Omental fat pad (tissue), 4 donors: Measurements from ENCODE around the gene STON2. TPM values are rescaled to one million over a fixed set of nuclear protein-coding genes. Genes with fewer than 3 reads are reported as not detected.

Source experiments
- ATAC-seq: fragments of 150-250 bp; one replicate; pipeline ENCODE4 v1.9.1; 2016; ENCODE audit warnings: mild to moderate bottlenecking, moderate library complexity; ENCODE audit not compliant: low FRiP score
- DNase-seq: peaks from one replicate; pipeline ENCODE4 v3.0.0-alpha.2; 2019; ENCODE audit warnings: low spot score
- CTCF ChIP-seq, 3 donors: fragments of 450-650 bp; IDR thresholded peaks; one replicate each; pipeline ENCODE4 v1.5.1; 2016 to 2017; ENCODE audit warnings: antibody characterized with exemption in 3 of 3, mild to moderate bottlenecking in 3 of 3, moderate library complexity in 2 of 3
- total RNA-seq, 4 donors: library from RNA; depleted of rRNA; stranded (reverse); fragments of >200 nt; gene quantifications; one replicate each; pipeline ENCODE4 v1.1.0, GENCODE V29; 2016

Gene STON2
- total RNA-seq, 4 donors from 2014 or later, result 8.0 to 31.4 (median 18.6) TPM

DNA sequence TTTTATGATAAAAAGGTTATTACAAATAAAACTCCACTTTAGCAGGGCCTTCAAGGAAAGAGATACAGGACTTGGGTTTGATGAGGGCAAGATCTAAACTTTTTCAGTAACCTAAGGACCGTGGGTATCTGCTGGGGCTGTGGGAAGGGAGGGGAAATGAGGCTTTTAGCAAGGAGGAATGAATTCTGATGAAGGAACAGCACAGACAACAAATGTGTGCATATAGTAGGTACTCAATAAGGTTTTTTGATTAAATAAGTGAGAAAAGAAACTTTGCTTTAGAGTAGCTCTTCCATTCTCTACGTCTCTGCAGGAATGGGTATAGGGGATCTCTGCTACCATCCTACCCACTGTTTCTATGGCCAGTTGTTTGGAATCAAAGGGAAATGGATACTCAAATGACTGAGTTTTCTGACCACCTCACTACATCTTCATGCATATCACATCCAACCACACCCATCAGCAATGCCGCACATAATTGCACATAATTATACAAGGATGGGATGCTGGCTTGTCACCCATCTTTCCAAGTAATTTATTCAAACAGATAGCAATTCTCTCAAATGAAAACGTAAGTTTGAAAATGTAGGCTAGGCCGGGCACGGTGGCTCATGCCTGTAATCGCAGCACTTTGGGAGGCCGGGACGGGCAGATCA, 119.9 kb downstream of the STON2 start:
- TF ChIP-seq CTCF (IDR thresholded peaks at IDR 0.05), result no peak
- no peak for ATAC-seq
- no peak for DNase-seq

GRCh38 chr14:81277096-81277495, 123.0 kb downstream of the STON2 start:
- DNase-seq (no peak), ATAC-seq (no peak)
- TF ChIP-seq CTCF (IDR thresholded peaks at IDR 0.05), result no peak

DNA sequence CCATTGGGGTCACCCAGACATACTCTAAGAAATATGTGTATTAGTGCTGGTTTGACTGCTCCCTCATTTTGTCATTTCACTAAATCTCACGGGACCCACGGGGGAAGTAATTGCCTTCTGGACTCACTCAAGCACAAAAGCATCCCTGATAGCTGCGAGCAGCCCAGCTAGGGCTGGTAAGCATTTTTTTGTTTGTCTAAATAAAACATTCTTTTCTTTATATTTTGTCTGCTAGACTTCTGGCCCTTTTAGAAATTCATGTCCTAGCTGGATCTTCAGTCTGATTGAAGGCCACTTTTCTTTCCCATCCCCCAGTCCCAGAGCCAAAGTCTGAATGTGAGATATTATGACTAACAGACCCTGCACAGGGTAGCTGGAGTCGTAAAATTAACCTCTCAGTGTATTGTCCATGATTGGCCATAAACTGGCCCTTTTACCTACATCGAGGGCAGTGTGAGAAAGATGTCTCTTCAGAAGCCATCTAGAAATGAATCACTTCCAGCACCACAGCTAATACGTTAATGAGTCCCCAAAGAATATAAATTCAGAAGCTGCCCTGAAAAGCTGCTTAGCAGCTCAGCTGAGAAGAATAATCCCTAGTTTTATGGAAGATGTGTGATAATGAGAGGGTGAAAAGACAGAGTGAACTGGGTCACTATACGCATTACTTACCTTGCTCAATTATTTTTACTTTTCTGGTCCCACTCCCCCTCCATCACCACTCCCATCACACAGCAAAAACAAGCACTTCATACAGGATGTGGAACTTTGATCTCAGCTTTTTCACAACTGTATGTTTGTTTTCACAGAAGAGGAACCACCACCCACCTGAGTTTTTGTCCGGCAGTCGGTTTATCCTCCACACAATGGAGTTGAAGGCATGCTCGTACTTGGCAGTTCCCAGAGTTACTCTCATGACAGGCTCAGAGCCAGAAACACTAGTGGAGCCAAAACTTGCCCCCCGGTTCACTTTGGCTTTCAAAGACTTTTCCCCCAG, 123.8 kb downstream of the STON2 start:
- TF ChIP-seq CTCF (IDR thresholded peaks at IDR 0.05), result no peak
- ATAC-seq, result no peak
- DNase-seq, result no peak

- TF ChIP-seq CTCF (IDR thresholded peaks at IDR 0.05), result no peak
- ATAC-seq (no peak), DNase-seq (no peak)
These were observed 124.6 kb downstream of the STON2 start for GRCh38 chr14:81275305-81276072.

- DNase-seq, result no peak
- no peak for ATAC-seq
- TF ChIP-seq CTCF (IDR thresholded peaks at IDR 0.05), result no peak
These were observed 126.1 kb downstream of the STON2 start for GRCh38 chr14:81273961-81274575.

DNA sequence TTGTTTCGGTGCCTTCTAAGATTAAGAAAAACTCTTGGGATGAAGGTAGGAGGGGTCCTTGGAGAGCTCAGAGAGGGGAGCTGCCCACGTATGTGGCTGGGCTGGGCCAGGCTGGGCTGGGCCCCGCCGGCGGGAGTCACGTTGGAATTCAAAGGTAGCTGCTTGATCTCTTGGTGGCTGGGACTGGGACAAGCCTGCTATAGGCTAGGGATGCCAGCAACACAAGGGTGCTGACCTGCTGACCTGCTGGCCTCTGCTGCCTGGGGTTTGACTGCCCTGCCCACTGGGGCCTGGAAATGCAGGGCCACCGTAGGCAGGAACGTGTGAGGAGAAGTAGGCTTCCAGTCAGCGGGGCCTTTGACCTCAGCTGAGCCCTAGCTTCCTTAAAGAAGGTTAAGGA, 126.6 kb downstream of the STON2 start:
- ATAC-seq, result no peak
- no peak for DNase-seq
- TF ChIP-seq CTCF (IDR thresholded peaks at IDR 0.05), result no peak
